IMR-90 (cell line): ENCODE measurements around the gene ARHGAP18. TPM values are rescaled to one million over a fixed set of nuclear protein-coding genes. Genes with fewer than 3 reads are reported as not detected.

Source experiments
- ATAC-seq: fragments of 200-7000 bp; cut with Tn5 transposase; 2 replicates; pipeline ENCODE4 v1.9.1; 2020; ENCODE audit warnings: low read depth, mild to moderate bottlenecking, moderate library complexity
- BruUV-seq: library from RNA; stranded (reverse); fragments of 400-500 nt; replicated peaks from 2 replicates; lab custom pipeline; 2021; lab: Mats Ljungman, UMichigan
- CTCF ChIA-PET: fragments of 300-600 bp; formaldehyde crosslinking; extraction: SDS; loops from one replicate; lab custom pipeline; 2021; ENCODE audit warnings: antibody characterized with exemption; lab: Yijun Ruan, JAX
- POLR2A ChIA-PET: fragments of 300-600 bp; sonication (Branson Sonifier 250); formaldehyde crosslinking; loops from one replicate; lab custom pipeline; 2022; ENCODE audit warnings: antibody characterized with exemption; ENCODE audit not compliant: unreplicated experiment; lab: Charles Lee
- DNase-seq: peaks from one replicate; pipeline ENCODE4 v3.0.0; 2013
- H2AFZ ChIP-seq: replicated peaks from 2 replicates; pipeline ENCODE3; 2013; ENCODE audit warnings: low read length, mild to moderate bottlenecking; ENCODE audit not compliant: poor library complexity
- H2AK5ac ChIP-seq: 2 replicates; pipeline ENCODE4 v1.6.1; 2013; ENCODE audit warnings: low read depth, low read length, inconsistent platforms
- H2AK9ac ChIP-seq: replicated peaks from 2 replicates; pipeline ENCODE3; 2013; ENCODE audit warnings: mild to moderate bottlenecking, low read depth, low read length, moderate library complexity; ENCODE audit not compliant: poor library complexity
- H2BK120ac ChIP-seq: 2 replicates; pipeline ENCODE4 v1.6.1; 2013; ENCODE audit warnings: low read depth, low read length, inconsistent platforms
- H2BK15ac ChIP-seq: 3 replicates; pipeline ENCODE4 v1.6.1; 2013; ENCODE audit warnings: low read depth, low read length, inconsistent platforms
- H2BK20ac ChIP-seq: 2 replicates; pipeline ENCODE4 v1.6.1; 2013; ENCODE audit warnings: low read depth, mild to moderate bottlenecking, inconsistent platforms, low read length, moderate library complexity
- H2BK5ac ChIP-seq: 2 replicates; pipeline ENCODE4 v1.6.1; 2013; ENCODE audit warnings: mild to moderate bottlenecking, low read depth, low read length, inconsistent platforms; ENCODE audit not compliant: poor library complexity, severe bottlenecking
- H3K14ac ChIP-seq: replicated peaks from 2 replicates; pipeline ENCODE4 v1.6.1; 2013; ENCODE audit warnings: low read depth, low read length, inconsistent platforms
- H3K18ac ChIP-seq: 2 replicates; pipeline ENCODE4 v1.6.1; 2013; ENCODE audit warnings: low read depth, low read length, control low read depth
- H3K23ac ChIP-seq: 2 replicates; pipeline ENCODE4 v1.6.1; 2013; ENCODE audit warnings: low read depth, low read length, inconsistent platforms
- H3K27ac ChIP-seq: 2 replicates; pipeline ENCODE4 v1.5.1; 2013; ENCODE audit warnings: mild to moderate bottlenecking, control low read depth, low read length; ENCODE audit not compliant: insufficient read depth
- H3K27me3 ChIP-seq: 2 replicates; pipeline ENCODE4 v1.6.1; 2013; ENCODE audit warnings: low read length; ENCODE audit not compliant: control insufficient read depth, insufficient read depth
- H3K36me3 ChIP-seq: 2 replicates; pipeline ENCODE4 v1.6.1; 2013; ENCODE audit warnings: low read length, mixed read lengths; ENCODE audit not compliant: control insufficient read depth, insufficient read depth
- H3K4ac ChIP-seq: 2 replicates; pipeline ENCODE4 v1.6.1; 2013; ENCODE audit warnings: low read depth, low read length, inconsistent platforms
- H3K4me1 ChIP-seq: 2 replicates; pipeline ENCODE4 v1.6.1; 2013; ENCODE audit warnings: low read length, mixed read lengths; ENCODE audit not compliant: control insufficient read depth, insufficient read depth
- H3K4me2 ChIP-seq: 2 replicates; pipeline ENCODE4 v1.6.1; 2013; ENCODE audit warnings: low read depth, mild to moderate bottlenecking, control low read depth, low read length, moderate library complexity
- H3K4me3 ChIP-seq: 2 replicates; pipeline ENCODE4 v1.5.1; 2013; ENCODE audit warnings: low read depth, mild to moderate bottlenecking, control low read depth, low read length, moderate library complexity; ENCODE audit not compliant: insufficient read depth
- H3K56ac ChIP-seq: 2 replicates; pipeline ENCODE4 v1.6.1; 2013; ENCODE audit warnings: low read length, inconsistent platforms; ENCODE audit not compliant: insufficient read depth; ENCODE audit errors: extremely low read depth
- H3K79me1 ChIP-seq, 2 experiments: 2 replicates each; pipeline ENCODE4 v1.6.1; 2013; ENCODE audit warnings: low read length in 2 of 2, inconsistent platforms in 1 of 2, low read depth in 1 of 2
- H3K9ac ChIP-seq: 2 replicates; pipeline ENCODE4 v1.6.1; 2013; ENCODE audit warnings: low read depth, low read length, control low read depth
- H3K9me1 ChIP-seq: 2 replicates; pipeline ENCODE4 v1.6.1; 2013; ENCODE audit warnings: low read length, inconsistent platforms; ENCODE audit not compliant: insufficient read depth
- H3K9me3 ChIP-seq: 2 replicates; pipeline ENCODE4 v1.6.1; 2013; ENCODE audit warnings: low read length; ENCODE audit not compliant: control insufficient read depth, insufficient read depth
- H4K20me1 ChIP-seq: 2 replicates; pipeline ENCODE4 v1.6.1; 2013; ENCODE audit warnings: low read length, inconsistent platforms; ENCODE audit not compliant: insufficient read depth
- H4K5ac ChIP-seq: 2 replicates; pipeline ENCODE4 v1.6.1; 2013; ENCODE audit warnings: mild to moderate bottlenecking, low read depth, low read length, control low read depth
- H4K8ac ChIP-seq, 2 experiments: 2 replicates each; pipeline ENCODE4 v1.6.1; 2013; ENCODE audit warnings: low read depth in 2 of 2, low read length in 2 of 2, control low read depth in 1 of 2, inconsistent platforms in 1 of 2
- H4K91ac ChIP-seq: 2 replicates; pipeline ENCODE4 v1.6.1; 2013; ENCODE audit warnings: low read depth, low read length, inconsistent platforms; ENCODE audit not compliant: insufficient read depth
- BHLHE40 ChIP-seq: fragments of 150-350 bp; IDR thresholded peaks from 2 replicates; pipeline ENCODE4 v1.6.1; 2016; ENCODE audit warnings: mild to moderate bottlenecking, low read depth, low read length
- CEBPB ChIP-seq: IDR thresholded peaks from 2 replicates; pipeline ENCODE4 v1.6.1; 2012; ENCODE audit warnings: low read depth, low read length, improper control_type of control experiment
- CHD1 ChIP-seq: IDR thresholded peaks from 2 replicates; pipeline ENCODE4 v1.6.1; 2012; ENCODE audit warnings: low read depth, low read length, improper control_type of control experiment
- CTCF ChIP-seq: conservative IDR thresholded peaks from 2 replicates; pipeline ENCODE4 v1.5.1; 2012; ENCODE audit warnings: mild to moderate bottlenecking, low read depth, low read length, improper control_type of control experiment
- FOS ChIP-seq: fragments of 150-350 bp; IDR thresholded peaks from 2 replicates; pipeline ENCODE4 v1.6.1; 2016; ENCODE audit warnings: low read depth, low read length
- MAFK ChIP-seq: IDR thresholded peaks from 2 replicates; pipeline ENCODE4 v1.6.1; 2012; ENCODE audit warnings: low read depth, low read length, improper control_type of control experiment
- MAZ ChIP-seq: IDR thresholded peaks from 2 replicates; pipeline ENCODE4 v1.6.1; 2012; ENCODE audit warnings: low read depth, mild to moderate bottlenecking, low read length, improper control_type of control experiment, moderate library complexity, borderline replicate concordance
- MXI1 ChIP-seq: IDR thresholded peaks from 2 replicates; pipeline ENCODE4 v1.6.1; 2012; ENCODE audit warnings: low read depth, mild to moderate bottlenecking, low read length, moderate library complexity, borderline replicate concordance
- NFE2L2 ChIP-seq: fragments of 150-350 bp; IDR thresholded peaks from 2 replicates; pipeline ENCODE4 v1.6.1; 2016; ENCODE audit warnings: low read depth, mild to moderate bottlenecking, low read length
- POLR2A ChIP-seq: IDR thresholded peaks from 2 replicates; pipeline ENCODE4 v1.6.1; 2012; ENCODE audit warnings: mild to moderate bottlenecking, low read depth, low read length
- RAD21 ChIP-seq: IDR thresholded peaks from 2 replicates; pipeline ENCODE4 v1.6.1; 2012; ENCODE audit warnings: low read length, improper control_type of control experiment
- RCOR1 ChIP-seq: IDR thresholded peaks from 2 replicates; pipeline ENCODE4 v1.6.1; 2012; ENCODE audit warnings: mild to moderate bottlenecking, low read length, improper control_type of control experiment; ENCODE audit not compliant: insufficient replicate concordance
- RFX5 ChIP-seq: IDR thresholded peaks from 2 replicates; pipeline ENCODE4 v1.8.0; 2012; ENCODE audit warnings: low read depth, mild to moderate bottlenecking, low read length, moderate library complexity
- SMC3 ChIP-seq: fragments of 150-350 bp; IDR thresholded peaks from 2 replicates; pipeline ENCODE4 v1.6.1; 2016; ENCODE audit warnings: low read depth, mild to moderate bottlenecking, antibody characterized with exemption, low read length, moderate library complexity
- USF2 ChIP-seq: fragments of 150-350 bp; IDR thresholded peaks from 2 replicates; pipeline ENCODE4 v1.6.1; 2017; ENCODE audit warnings: mild to moderate bottlenecking, antibody characterized with exemption, low read length, low read depth
- WGBS, 2 experiments: methylation state at CpG; one replicate each; pipeline versions ENCODE4 v1.1.5 to v1.1.7; 2013; ENCODE audit warnings: missing lambda C conversion rate in 2 of 2; ENCODE audit not compliant: insufficient read length in 1 of 2; ENCODE audit errors: extremely low coverage in 2 of 2; 5-methylcytosine and 5-hydroxymethylcytosine counted together
- dilution Hi-C: fragments of 300-500 bp; cut with HindIII; formaldehyde crosslinking; loops from one replicate; pipeline ENCODE4 v1.14.3; 2018; ENCODE audit warnings: low sequenced_read_pairs; ENCODE audit not compliant: unreplicated experiment
- in situ Hi-C: fragments of 300-500 bp; cut with MboI; formaldehyde crosslinking; loops from 3 replicates; pipeline ENCODE4 v1.14.3; 2019; ENCODE audit warnings: low sequenced_read_pairs, inconsistent platforms, mixed read lengths
- intact Hi-C: fragments of 100-400 bp; cut with micrococcal nuclease; formaldehyde crosslinking; loops from 2 replicates; pipeline ENCODE4 v1.10.0; 2022
- polyA plus RNA-seq, 3 experiments: library from polyadenylated mRNA; depleted of rRNA; stranded (reverse); fragments of >200 nt; gene quantifications; 2 replicates each; pipeline ENCODE4 v1.2.3, GENCODE V29; 2012; ENCODE audit warnings: low replicate concordance in 1 of 3
- total RNA-seq: library from RNA; depleted of rRNA; stranded (reverse); fragments of >200 nt; gene quantifications from 2 replicates; pipeline ENCODE4 v1.2.3, GENCODE V29; 2012
- TF ChIP-seq, protein P1 (sequence below): fragments of 150-350 bp; IDR thresholded peaks from 2 replicates; pipeline ENCODE4 v1.6.1; 2016; ENCODE audit warnings: low read depth, mild to moderate bottlenecking, low read length, moderate library complexity, borderline replicate concordance

ARHGAP18 gene
- total and polyA plus RNA-seq, 2 of the 4 experiments (the other 2 are of a cell fraction): 6.2 to 17.0 TPM

- no peak overlapping the region for H4K5ac ChIP-seq
- no peak overlapping the region for H3K4me2 ChIP-seq
- no peak overlapping the region for H2BK5ac ChIP-seq
- H4K20me1 ChIP-seq: no peaks in the 10 kb centered on the region
- no peaks in the 10 kb centered on the region for H3K27me3 ChIP-seq
- H3K18ac ChIP-seq: no peak overlapping the region
- H3K27ac ChIP-seq: no peak overlapping the region
- H3K79me1 ChIP-seq: peaks cover 37 to 65% of the 10 kb centered on the region in 2 experiments
- H4K8ac ChIP-seq: peak overlapping the region; percentile 32 to 54; a peak in 3 of 4 replicates
- peak overlapping the region; percentile 96; the same call in 1 of the 3 replicates for H2BK15ac ChIP-seq
- H2BK20ac ChIP-seq: peak overlapping the region; percentile 65; the same call in 1 of the 2 replicates
- peak overlapping the region; percentile 88 for H2BK120ac ChIP-seq
- CTCF ChIA-PET: interaction anchor here (0.6 kb wide), 1 partner anchor 336 kb away, joined by 3 read pairs; no protein-coding TSS in a partner anchor
- dilution Hi-C loops (no loop called here), intact Hi-C loops (no loop called here), in situ Hi-C loops (no loop called here)
- H3K4me1 ChIP-seq: peaks cover 24% of the 10 kb centered on the region
- H2AFZ ChIP-seq: no peak overlapping the region
- H3K36me3 ChIP-seq: no peaks in the 10 kb centered on the region
- WGBS, 2 experiments: no CpG with 5 or more reads among the region's 5 CpGs
- peak overlapping the region; percentile 68; the same call in 1 of the 2 replicates for H3K14ac ChIP-seq
- no peak overlapping the region; the same call in 1 of the 2 replicates for H3K23ac ChIP-seq
- no peak overlapping the region; the same call in 1 of the 2 replicates for H2AK5ac ChIP-seq
- no peak overlapping the region for H2AK9ac ChIP-seq
- ATAC-seq (no peak), DNase-seq (no peak)
- H3K4ac ChIP-seq: peak overlapping the region; percentile 89; the same call in 1 of the 2 replicates
- BruUV-seq: no TSS peak
- POLR2A ChIA-PET: interaction anchor here (0.6 kb wide), 1 partner anchor 13 kb away, joined by 3 read pairs; no protein-coding TSS in a partner anchor
- H3K9ac ChIP-seq: no peak overlapping the region
- peak overlapping the region; percentile 17; the same call in 1 of the 2 replicates for H4K91ac ChIP-seq
- peaks cover 14% of the 10 kb centered on the region for H3K9me1 ChIP-seq
- no peak overlapping the region for H3K56ac ChIP-seq
- H3K9me3 ChIP-seq: no peaks in the 10 kb centered on the region
- no peak for TF ChIP-seq MAFK
- TF ChIP-seq CEBPB: no peak
- TF ChIP-seq RFX5: no peak
- TF ChIP-seq RAD21: no peak
- no peak for TF ChIP-seq MAZ
- no peak for TF ChIP-seq POLR2A
- no peak for TF ChIP-seq CTCF
- TF ChIP-seq CHD1: no peak
- TF ChIP-seq BHLHE40: no peak
- TF ChIP-seq NFE2L2: no peak
- no peak for TF ChIP-seq MXI1
- TF ChIP-seq, protein P1, sequence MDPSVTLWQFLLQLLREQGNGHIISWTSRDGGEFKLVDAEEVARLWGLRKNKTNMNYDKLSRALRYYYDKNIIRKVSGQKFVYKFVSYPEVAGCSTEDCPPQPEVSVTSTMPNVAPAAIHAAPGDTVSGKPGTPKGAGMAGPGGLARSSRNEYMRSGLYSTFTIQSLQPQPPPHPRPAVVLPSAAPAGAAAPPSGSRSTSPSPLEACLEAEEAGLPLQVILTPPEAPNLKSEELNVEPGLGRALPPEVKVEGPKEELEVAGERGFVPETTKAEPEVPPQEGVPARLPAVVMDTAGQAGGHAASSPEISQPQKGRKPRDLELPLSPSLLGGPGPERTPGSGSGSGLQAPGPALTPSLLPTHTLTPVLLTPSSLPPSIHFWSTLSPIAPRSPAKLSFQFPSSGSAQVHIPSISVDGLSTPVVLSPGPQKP: no peak
- no peak for TF ChIP-seq SMC3
- TF ChIP-seq RCOR1: no peak
- TF ChIP-seq FOS: no peak
- TF ChIP-seq USF2: no peak
- H3K4me3 ChIP-seq: no peak overlapping the region
These were observed 24.3 kb downstream of the ARHGAP18 start for GRCh38 chr6:129685662-129686031.
